Measurements from ENCODE around the gene OR7A10. TPM values are rescaled to one million over a fixed set of nuclear protein-coding genes. Genes with fewer than 3 reads are reported as not detected.

Gene OR7A10
- total RNA-seq, 1 donor, result not detected

GRCh38 chr19:14826006-14826405 lies 22.7 kb downstream of the OR7A10 start:
- TF ChIP-seq CTCF (IDR thresholded peaks at IDR 0.05; ENCODE audit: extremely low read depth, low read depth, low read length), result no peak
- Histone ChIP-seq H2AFZ (ENCODE audit: low read length) (no peak overlapping the region), H3K4me3 (ENCODE audit: insufficient read depth, low read length) (no peak overlapping the region), H3K4me2 (ENCODE audit: insufficient read depth, low read length) (no peak overlapping the region), H3K27me3 (ENCODE audit: insufficient read depth, low read length) (no peaks in the 10 kb centered on the region), H3K79me2 (ENCODE audit: insufficient read depth, low read length) (no peaks in the 10 kb centered on the region), H3K36me3 (ENCODE audit: insufficient read depth, low read length) (no peaks in the 10 kb centered on the region), H4K20me1 (ENCODE audit: insufficient read depth, low read length) (no peaks in the 10 kb centered on the region), H3K9me3 (ENCODE audit: low read depth, low read length) (no peaks in the 10 kb centered on the region), H3K27ac (ENCODE audit: low read depth, low read length) (no peak overlapping the region), H3K4me1 (ENCODE audit: insufficient read depth, low read length) (no peaks in the 10 kb centered on the region)
- DNase-seq (ENCODE audit: insufficient read length, low spot score, missing footprints), result no peak

- TF ChIP-seq CTCF (IDR thresholded peaks at IDR 0.05; ENCODE audit: extremely low read depth, low read depth, low read length), result no peak
- DNase-seq (ENCODE audit: insufficient read length, low spot score, missing footprints), result no peak
- Histone ChIP-seq H2AFZ (ENCODE audit: low read length) (no peak overlapping the region), H3K27ac (ENCODE audit: low read depth, low read length) (no peak overlapping the region), H3K9me3 (ENCODE audit: low read depth, low read length) (no peaks in the 10 kb centered on the region), H3K4me1 (ENCODE audit: insufficient read depth, low read length) (no peaks in the 10 kb centered on the region), H4K20me1 (ENCODE audit: insufficient read depth, low read length) (no peaks in the 10 kb centered on the region), H3K4me2 (ENCODE audit: insufficient read depth, low read length) (no peak overlapping the region), H3K79me2 (ENCODE audit: insufficient read depth, low read length) (no peaks in the 10 kb centered on the region), H3K36me3 (ENCODE audit: insufficient read depth, low read length) (no peaks in the 10 kb centered on the region), H3K4me3 (ENCODE audit: insufficient read depth, low read length) (no peak overlapping the region), H3K27me3 (ENCODE audit: insufficient read depth, low read length) (no peaks in the 10 kb centered on the region)
These were observed 26.8 kb downstream of the OR7A10 start for GRCh38 chr19:14821937-14822336.

- TF ChIP-seq CTCF (IDR thresholded peaks at IDR 0.05; ENCODE audit: extremely low read depth, low read depth, low read length), result no peak
- no peak for DNase-seq (ENCODE audit: insufficient read length, low spot score, missing footprints)
- H3K27me3 ChIP-seq (ENCODE audit: insufficient read depth, low read length), result no peaks in the 10 kb centered on the region
- no peaks in the 10 kb centered on the region for H3K79me2 ChIP-seq (ENCODE audit: insufficient read depth, low read length)
- H3K4me2 ChIP-seq (ENCODE audit: insufficient read depth, low read length), result no peak overlapping the region
- no peaks in the 10 kb centered on the region for H3K9me3 ChIP-seq (ENCODE audit: low read depth, low read length)
- H4K20me1 ChIP-seq (ENCODE audit: insufficient read depth, low read length), result no peaks in the 10 kb centered on the region
- no peaks in the 10 kb centered on the region for H3K36me3 ChIP-seq (ENCODE audit: insufficient read depth, low read length)
- H3K4me3 ChIP-seq (ENCODE audit: insufficient read depth, low read length), result no peak overlapping the region
- H2AFZ ChIP-seq (ENCODE audit: low read length), result no peak overlapping the region
- no peaks in the 10 kb centered on the region for H3K4me1 ChIP-seq (ENCODE audit: insufficient read depth, low read length)
- no peak overlapping the region for H3K27ac ChIP-seq (ENCODE audit: low read depth, low read length)
These were observed 30.1 kb downstream of the OR7A10 start for GRCh38 chr19:14818588-14818987.

- TF ChIP-seq CTCF (IDR thresholded peaks at IDR 0.05; ENCODE audit: extremely low read depth, low read depth, low read length), result no peak
- Histone ChIP-seq H3K79me2 (ENCODE audit: insufficient read depth, low read length) (no peaks in the 10 kb centered on the region), H3K4me2 (ENCODE audit: insufficient read depth, low read length) (no peak overlapping the region), H3K36me3 (ENCODE audit: insufficient read depth, low read length) (no peaks in the 10 kb centered on the region), H3K9me3 (ENCODE audit: low read depth, low read length) (no peaks in the 10 kb centered on the region), H2AFZ (ENCODE audit: low read length) (no peak overlapping the region), H3K4me1 (ENCODE audit: insufficient read depth, low read length) (no peaks in the 10 kb centered on the region), H3K27me3 (ENCODE audit: insufficient read depth, low read length) (no peaks in the 10 kb centered on the region), H3K4me3 (ENCODE audit: insufficient read depth, low read length) (no peak overlapping the region), H3K27ac (ENCODE audit: low read depth, low read length) (no peak overlapping the region), H4K20me1 (ENCODE audit: insufficient read depth, low read length) (no peaks in the 10 kb centered on the region)
- no peak for DNase-seq (ENCODE audit: insufficient read length, low spot score, missing footprints)
These were observed 31.7 kb downstream of the OR7A10 start for GRCh38 chr19:14817052-14817451.

All from osteoblast (primary cell).